Psoas muscle (tissue), 8 donors: ENCODE results near the gene OR7C1. TPM values are rescaled to one million over a fixed set of nuclear protein-coding genes. Genes with fewer than 3 reads are reported as not detected.

Source experiments
- ATAC-seq, 4 donors: fragments of 200-7000 bp; cut with Tn5 transposase; one replicate each; pipeline ENCODE4 v1.9.1; 2020; ENCODE audit warnings: moderate library complexity in 3 of 4, mild to moderate bottlenecking in 2 of 4
- DNase-seq, 2 donors: peaks; one replicate each; pipeline ENCODE4 v3.0.0-alpha.2; 2020
- H3K27ac ChIP-seq: fragments of 200-600 bp; one replicate; pipeline ENCODE4 v1.8.0; 2022
- H3K27me3 ChIP-seq, 3 donors: fragments of 200-600 bp in 1 of 3; one replicate each; pipeline versions ENCODE4 v1.6.1 to v1.8.0; 2013 to 2022; ENCODE audit warnings: low read length in 2 of 3, mild to moderate bottlenecking in 2 of 3, moderate library complexity in 1 of 3; ENCODE audit not compliant: insufficient read depth in 3 of 3
- H3K36me3 ChIP-seq, 2 donors: fragments of 200-600 bp in 1 of 2; one replicate each; pipeline versions ENCODE4 v1.6.1 to v1.8.0; 2013 to 2022; ENCODE audit warnings: low read depth in 1 of 2, mild to moderate bottlenecking in 1 of 2, moderate library complexity in 1 of 2; ENCODE audit not compliant: insufficient read depth in 1 of 2
- H3K4me1 ChIP-seq: fragments of 200-600 bp; one replicate; pipeline ENCODE4 v1.8.0; 2022
- H3K4me3 ChIP-seq: fragments of 200-600 bp; one replicate; pipeline ENCODE4 v1.8.0; 2022; ENCODE audit warnings: mild to moderate bottlenecking
- H3K9me3 ChIP-seq: fragments of 200-600 bp; one replicate; pipeline ENCODE4 v1.8.0; 2022
- WGBS, 3 donors: extraction: QIAGEN DNeasy Blood & Tissue Kit; methylation state at CpG; one replicate each; pipeline versions ENCODE4 v1.1.6 to v1.1.7; 2013; 5-methylcytosine and 5-hydroxymethylcytosine counted together
- intact Hi-C, 2 donors: fragments of 100-400 bp; cut with DNase I; formaldehyde crosslinking; loops; one replicate each; pipeline versions ENCODE4 v1.11.0 to v1.14.2; 2022
- polyA plus RNA-seq, 3 donors: library from polyadenylated mRNA; stranded (reverse); fragments of 200-250 nt; gene quantifications; one replicate each; pipeline ENCODE4 v1.2.3, GENCODE V29; 2013
- total RNA-seq, 4 donors: library from RNA; stranded (reverse); fragmentation: NEBNext Ultra II Directional in 2 of 4; extraction: Animal tissue kit (Norgen Biotek cat#: 25700) in 2 of 4; gene quantifications; one replicate each; pipeline versions ENCODE4 v1.2.1 to v1.2.4, GENCODE V29; 2021 to 2023
- TF ChIP-seq, protein P1 (sequence below): fragments of 200-600 bp; IDR thresholded peaks from one replicate; pipeline ENCODE4 v1.8.0; 2022; ENCODE audit warnings: antibody characterized with exemption
- donor health status: healthy with polysubstance abuse.
- donor health status: DM: no; HTN: no; CAD: no; lungs with moderate emphysema.
- donor health status: Bipolar disorder and iron deficiency.
- donor health status: healthy.
- donor health status: DM: yes; HTN: yes; CAD: no.
- donor health status: DM: no; HTN: no; CAD: no.
- donor health status: DM: no; HTN: no; CAD: no.
- donor health status: DM: yes; HTN: yes; CAD: no.

Gene OR7C1
- total and polyA plus RNA-seq, 7 donors = under 0.01 to 0.04 (median 0.02) TPM; not detected in 4

GRCh38 chr19:14826006-14826405 lies 9.0 kb downstream of the OR7C1 start:
- Histone ChIP-seq H3K36me3 (no peaks in the 10 kb centered on the region), H3K27ac (no peak overlapping the region), H3K4me3 (no peak overlapping the region), H3K9me3 (no peaks in the 10 kb centered on the region), H3K27me3 (no peaks in the 10 kb centered on the region), H3K4me1 (no peaks in the 10 kb centered on the region)
- no peak for DNase-seq
- TF ChIP-seq, protein P1, sequence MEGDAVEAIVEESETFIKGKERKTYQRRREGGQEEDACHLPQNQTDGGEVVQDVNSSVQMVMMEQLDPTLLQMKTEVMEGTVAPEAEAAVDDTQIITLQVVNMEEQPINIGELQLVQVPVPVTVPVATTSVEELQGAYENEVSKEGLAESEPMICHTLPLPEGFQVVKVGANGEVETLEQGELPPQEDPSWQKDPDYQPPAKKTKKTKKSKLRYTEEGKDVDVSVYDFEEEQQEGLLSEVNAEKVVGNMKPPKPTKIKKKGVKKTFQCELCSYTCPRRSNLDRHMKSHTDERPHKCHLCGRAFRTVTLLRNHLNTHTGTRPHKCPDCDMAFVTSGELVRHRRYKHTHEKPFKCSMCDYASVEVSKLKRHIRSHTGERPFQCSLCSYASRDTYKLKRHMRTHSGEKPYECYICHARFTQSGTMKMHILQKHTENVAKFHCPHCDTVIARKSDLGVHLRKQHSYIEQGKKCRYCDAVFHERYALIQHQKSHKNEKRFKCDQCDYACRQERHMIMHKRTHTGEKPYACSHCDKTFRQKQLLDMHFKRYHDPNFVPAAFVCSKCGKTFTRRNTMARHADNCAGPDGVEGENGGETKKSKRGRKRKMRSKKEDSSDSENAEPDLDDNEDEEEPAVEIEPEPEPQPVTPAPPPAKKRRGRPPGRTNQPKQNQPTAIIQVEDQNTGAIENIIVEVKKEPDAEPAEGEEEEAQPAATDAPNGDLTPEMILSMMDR = no peak
- intact Hi-C loops = no loop called here
- 92 to 100% (median 97%) methylated on average over 2 of the region's 2 CpGs for WGBS, 3 donors
- ATAC-seq = no peak

DNA sequence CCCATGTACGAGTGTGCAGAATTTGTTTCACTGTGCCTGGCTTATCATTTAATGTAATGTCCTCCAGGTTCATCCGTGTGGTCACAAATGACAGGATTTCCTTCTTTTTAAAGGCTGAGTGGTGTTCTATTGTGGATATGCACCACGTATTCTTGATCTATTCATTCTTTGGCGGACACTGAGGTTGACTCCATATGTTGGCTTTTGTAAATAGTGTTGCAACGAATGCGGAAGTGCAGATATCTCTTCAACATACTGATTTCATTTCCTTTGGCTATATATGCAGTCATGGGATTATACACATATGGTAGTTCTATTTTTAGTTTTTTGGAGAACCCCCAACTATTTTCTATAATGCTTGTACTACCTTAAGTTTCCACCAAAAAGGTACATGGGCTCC lies 13.0 kb downstream of the OR7C1 start:
- Histone ChIP-seq H3K4me3 (no peak overlapping the region), H3K27ac (no peak overlapping the region), H3K36me3 (no peaks in the 10 kb centered on the region), H3K4me1 (no peaks in the 10 kb centered on the region), H3K27me3 (no peaks in the 10 kb centered on the region), H3K9me3 (peaks cover 3% of the 10 kb centered on the region)
- DNase-seq = no peak
- ATAC-seq = no peak
- intact Hi-C loops = no loop called here
- TF ChIP-seq, protein P1 = no peak
- WGBS, 3 donors = 47 to 55% (median 51%) methylated on average over 6 of the region's 6 CpGs

- H3K27me3 ChIP-seq = no peaks in the 10 kb centered on the region
- no peaks in the 10 kb centered on the region for H3K4me1 ChIP-seq
- peaks cover 3% of the 10 kb centered on the region for H3K9me3 ChIP-seq
- whole genome bisulfite sequencing, 3 donors = 75 to 82% (median 81%) methylated on average over 8 of the region's 8 CpGs
- ATAC-seq (no peak), DNase-seq (no peak)
- H3K4me3 ChIP-seq = no peak overlapping the region
- intact Hi-C loops = no loop called here
- no peak overlapping the region for H3K27ac ChIP-seq
- H3K36me3 ChIP-seq = no peaks in the 10 kb centered on the region
- TF ChIP-seq, protein P1 = no peak
Observed at GRCh38 chr19:14818588-14818987, 16.4 kb downstream of the OR7C1 start.

DNA sequence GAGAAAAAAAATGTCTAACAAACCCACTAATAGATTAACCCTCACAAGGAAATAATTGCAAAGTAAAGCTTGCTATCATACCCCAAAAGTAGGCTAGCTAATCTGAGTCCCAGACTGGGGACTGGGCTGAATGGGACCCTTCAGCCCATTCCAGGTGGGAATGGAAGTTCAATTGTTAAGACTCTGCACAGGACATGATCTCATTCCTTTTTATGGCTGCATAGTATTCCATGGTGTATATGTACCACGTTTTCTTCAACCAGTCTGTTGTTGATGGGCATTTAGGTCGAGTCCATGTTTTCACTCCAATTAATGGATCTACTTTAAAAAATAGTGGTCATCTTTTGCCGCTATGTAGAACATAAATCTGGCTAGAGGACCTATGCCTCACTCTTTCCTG lies 17.9 kb downstream of the OR7C1 start:
- Histone ChIP-seq H3K4me3 (no peak overlapping the region), H3K4me1 (no peaks in the 10 kb centered on the region), H3K27ac (no peak overlapping the region), H3K9me3 (peaks cover 3% of the 10 kb centered on the region), H3K27me3 (no peaks in the 10 kb centered on the region), H3K36me3 (no peaks in the 10 kb centered on the region)
- 58 to 65% (median 64%) methylated on average over 3 of the region's 3 CpGs for WGBS, 3 donors
- intact Hi-C loops = no loop called here
- no peak for ATAC-seq
- TF ChIP-seq, protein P1 = no peak
- DNase-seq = no peak

DNA sequence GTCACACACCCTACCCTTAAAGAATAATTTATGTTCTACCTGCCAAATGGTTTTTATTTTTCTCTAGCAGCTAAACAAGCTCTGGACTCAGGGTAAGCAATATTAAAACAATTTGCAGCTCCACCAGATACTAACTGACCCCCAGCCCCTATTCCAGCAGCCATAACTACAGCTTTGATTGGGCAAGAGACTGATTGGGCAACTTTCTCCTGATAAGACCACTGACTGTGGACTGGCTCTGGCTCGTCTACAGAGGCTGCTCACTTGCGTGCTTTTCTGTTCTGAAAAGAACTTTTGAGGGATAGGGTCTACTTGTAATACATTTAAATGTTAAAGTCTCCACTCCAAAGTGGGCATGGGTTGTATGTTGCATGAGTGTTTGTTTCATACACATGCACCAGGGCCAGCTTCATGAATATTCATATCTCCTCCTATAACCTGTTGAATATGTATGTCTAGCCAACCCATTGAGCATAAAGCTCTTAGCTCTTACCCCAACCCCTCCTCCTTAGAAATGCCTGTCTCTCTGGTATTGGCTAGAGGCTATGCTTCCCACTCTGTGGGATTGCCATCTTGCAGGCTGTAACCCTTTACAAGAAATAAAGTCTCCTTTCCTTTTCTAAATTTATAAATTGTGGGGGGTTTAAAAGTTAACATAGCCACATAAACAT lies 19.9 kb downstream of the OR7C1 start:
- intact Hi-C loops = no loop called here
- DNase-seq (no peak), ATAC-seq (no peak)
- WGBS, 3 donors = 69 to 76% (median 71%) methylated on average over 2 of the region's 2 CpGs
- Histone ChIP-seq H3K4me3 (no peak overlapping the region), H3K4me1 (no peaks in the 10 kb centered on the region), H3K36me3 (no peaks in the 10 kb centered on the region), H3K9me3 (peaks cover 3% of the 10 kb centered on the region), H3K27me3 (no peaks in the 10 kb centered on the region), H3K27ac (no peak overlapping the region)
- TF ChIP-seq, protein P1 = no peak
